Peyer's patch (tissue), 4 donors: Measurements from ENCODE around the gene TSPAN4.

ENCODE experiments used
- POLR2A ChIP-seq, 2 donors: fragments of 450-650 bp; IDR thresholded peaks; one replicate each; pipeline ENCODE4 v1.5.1; 2017; ENCODE audit warnings: antibody characterized with exemption in 2 of 2, mild to moderate bottlenecking in 2 of 2, moderate library complexity in 2 of 2
- TF ChIP-seq, protein P1 (sequence below), 6 experiments: fragments of 450-650 bp in 4 of 6; fragments of 200-600 bp in 2 of 6; sonication (generic) in 1 of 6; IDR thresholded peaks; one replicate each; pipeline ENCODE4 v1.5.1; 2017 to 2019; ENCODE audit warnings: antibody characterized with exemption in 6 of 6, mild to moderate bottlenecking in 3 of 6, moderate library complexity in 1 of 6

GRCh38 chr11:888310-889212 is 45.9 kb downstream of the TSPAN4 start:
- TF ChIP-seq, protein P1, sequence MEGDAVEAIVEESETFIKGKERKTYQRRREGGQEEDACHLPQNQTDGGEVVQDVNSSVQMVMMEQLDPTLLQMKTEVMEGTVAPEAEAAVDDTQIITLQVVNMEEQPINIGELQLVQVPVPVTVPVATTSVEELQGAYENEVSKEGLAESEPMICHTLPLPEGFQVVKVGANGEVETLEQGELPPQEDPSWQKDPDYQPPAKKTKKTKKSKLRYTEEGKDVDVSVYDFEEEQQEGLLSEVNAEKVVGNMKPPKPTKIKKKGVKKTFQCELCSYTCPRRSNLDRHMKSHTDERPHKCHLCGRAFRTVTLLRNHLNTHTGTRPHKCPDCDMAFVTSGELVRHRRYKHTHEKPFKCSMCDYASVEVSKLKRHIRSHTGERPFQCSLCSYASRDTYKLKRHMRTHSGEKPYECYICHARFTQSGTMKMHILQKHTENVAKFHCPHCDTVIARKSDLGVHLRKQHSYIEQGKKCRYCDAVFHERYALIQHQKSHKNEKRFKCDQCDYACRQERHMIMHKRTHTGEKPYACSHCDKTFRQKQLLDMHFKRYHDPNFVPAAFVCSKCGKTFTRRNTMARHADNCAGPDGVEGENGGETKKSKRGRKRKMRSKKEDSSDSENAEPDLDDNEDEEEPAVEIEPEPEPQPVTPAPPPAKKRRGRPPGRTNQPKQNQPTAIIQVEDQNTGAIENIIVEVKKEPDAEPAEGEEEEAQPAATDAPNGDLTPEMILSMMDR (IDR thresholded peaks at IDR 0.05), result no peak
- no peak for TF ChIP-seq POLR2A (IDR thresholded peaks at IDR 0.05)
